ENCODE data around the gene PHTF1. TPM values are rescaled to one million over a fixed set of nuclear protein-coding genes. Genes with fewer than 3 reads are reported as not detected.

The PHTF1 gene
- total and polyA plus RNA-seq, 2 donors (not counting 1 experiment from before 2014, with no cell fraction given) = 3.6 to 18.5 TPM

GRCh38 chr1:113734357-113735055, 24.8 kb downstream of the PHTF1 start:
- no peaks in the 10 kb centered on the region for H3K4me1 Mint-ChIP-seq
- Histone ChIP-seq H3K4me3 (ENCODE audit: control extremely low read depth in 1 of 5, extremely low read depth in 1 of 5, insufficient read depth in 1 of 5, low read depth in 2 of 5, low read length in 4 of 5) (no peak overlapping the region), H3K79me2 (ENCODE audit: control insufficient read depth, insufficient read depth, low read length) (no peaks in the 10 kb centered on the region), H4K20me1 (ENCODE audit: control insufficient read depth, insufficient read depth, low read length, poor library complexity, severe bottlenecking) (no peaks in the 10 kb centered on the region), H3K9ac (ENCODE audit: low read length) (no peak overlapping the region), H3K4me2 (replicated peaks; ENCODE audit: low read depth, low read length, poor library complexity, severe bottlenecking) (no peak overlapping the region), H3K27ac (ENCODE audit: low read length in 2 of 2) (no peak overlapping the region), H3K36me3 (replicated peaks in 1 of 2; ENCODE audit: control extremely low read depth in 1 of 2, control insufficient read depth in 1 of 2, extremely low read depth in 1 of 2, insufficient read depth in 2 of 2, low read length in 1 of 2) (peaks cover 4 to 13% of the 10 kb centered on the region in 2 experiments), H2AFZ (ENCODE audit: insufficient read depth, low read depth, low read length, poor library complexity, severe bottlenecking) (no peak overlapping the region), H3K4me1 (ENCODE audit: control insufficient read depth in 2 of 2, insufficient read depth in 2 of 2, low read length in 2 of 2) (no peaks in the 10 kb centered on the region), H3K9me3 (ENCODE audit: control extremely low read depth in 1 of 3, control insufficient read depth in 2 of 3, insufficient read depth in 1 of 3, low read length in 2 of 3) (no peaks in the 10 kb centered on the region), H3K27me3 (replicated peaks in 1 of 4; ENCODE audit: control extremely low read depth in 1 of 4, control insufficient read depth in 3 of 4, insufficient read depth in 4 of 4, low read length in 3 of 4) (no peaks in the 10 kb centered on the region)
- DNase-seq (no peak), ATAC-seq (ENCODE audit: low read depth) (no peak)
- no peak overlapping the region for H3K27ac Mint-ChIP-seq
- POLR2A ChIA-PET = no interaction called here
- WGBS (ENCODE audit: insufficient coverage) = 88% methylated on average over 1 of the region's 2 CpGs
- no peaks in the 10 kb centered on the region for H3K9me3 Mint-ChIP-seq (ENCODE audit: insufficient read depth)
- TF ChIP-seq CTCF (IDR thresholded peaks at IDR 0.05) (no peak), EZH2 (IDR thresholded peaks at IDR 0.05; ENCODE audit: borderline replicate concordance, insufficient read depth, low read depth, low read length, poor library complexity, severe bottlenecking) (no peak)
- intact Hi-C loops (cut with micrococcal nuclease) = no loop called here
- H3K27me3 Mint-ChIP-seq = no peaks in the 10 kb centered on the region
- CTCF ChIA-PET = no interaction called here
- H3K4me3 Mint-ChIP-seq = no peak overlapping the region

- ChIA-PET CTCF (interaction anchor here (0.6 to 1.3 kb wide), 2 partner anchors 246 to 593 kb away, joined by 3 to 4 read pairs; no protein-coding TSS in a partner anchor), POLR2A (no interaction called here)
- H2AFZ ChIP-seq (ENCODE audit: insufficient read depth, low read depth, low read length, poor library complexity, severe bottlenecking) = no peak overlapping the region
- H3K27me3 ChIP-seq (replicated peaks in 1 of 4; ENCODE audit: control extremely low read depth in 1 of 4, control insufficient read depth in 3 of 4, insufficient read depth in 4 of 4, low read length in 3 of 4) = no peaks in the 10 kb centered on the region
- no peaks in the 10 kb centered on the region for H4K20me1 ChIP-seq (ENCODE audit: control insufficient read depth, insufficient read depth, low read length, poor library complexity, severe bottlenecking)
- intact Hi-C loops (cut with micrococcal nuclease) = no loop called here
- 100% methylated on average over 2 of the region's 5 CpGs for WGBS (ENCODE audit: insufficient coverage)
- no peak overlapping the region for H3K9ac ChIP-seq (ENCODE audit: low read length)
- H3K4me1 ChIP-seq (ENCODE audit: control insufficient read depth in 2 of 2, insufficient read depth in 2 of 2, low read length in 2 of 2) = no peaks in the 10 kb centered on the region
- peaks cover 4 to 10% of the 10 kb centered on the region in 2 experiments for H3K36me3 ChIP-seq (replicated peaks in 1 of 2; ENCODE audit: control extremely low read depth in 1 of 2, control insufficient read depth in 1 of 2, extremely low read depth in 1 of 2, insufficient read depth in 2 of 2, low read length in 1 of 2)
- no peaks in the 10 kb centered on the region for H3K9me3 ChIP-seq (ENCODE audit: control extremely low read depth in 1 of 3, control insufficient read depth in 2 of 3, insufficient read depth in 1 of 3, low read length in 2 of 3)
- H3K4me1 Mint-ChIP-seq = no peaks in the 10 kb centered on the region
- no peak overlapping the region for H3K4me2 ChIP-seq (replicated peaks; ENCODE audit: low read depth, low read length, poor library complexity, severe bottlenecking)
- H3K4me3 ChIP-seq (ENCODE audit: control extremely low read depth in 1 of 5, extremely low read depth in 1 of 5, insufficient read depth in 1 of 5, low read depth in 2 of 5, low read length in 4 of 5) = no peak overlapping the region
- no peaks in the 10 kb centered on the region for H3K9me3 Mint-ChIP-seq (ENCODE audit: insufficient read depth)
- no peaks in the 10 kb centered on the region for H3K27me3 Mint-ChIP-seq
- no peak overlapping the region for H3K4me3 Mint-ChIP-seq
- no peak for TF ChIP-seq EZH2 (IDR thresholded peaks at IDR 0.05; ENCODE audit: borderline replicate concordance, insufficient read depth, low read depth, low read length, poor library complexity, severe bottlenecking)
- no peak for TF ChIP-seq CTCF (IDR thresholded peaks at IDR 0.05)
- DNase-seq (no peak), ATAC-seq (ENCODE audit: low read depth) (no peak)
- no peaks in the 10 kb centered on the region for H3K79me2 ChIP-seq (ENCODE audit: control insufficient read depth, insufficient read depth, low read length)
- H3K27ac Mint-ChIP-seq = no peak overlapping the region
- no peak overlapping the region for H3K27ac ChIP-seq (ENCODE audit: low read length in 2 of 2)
Measured at GRCh38 chr1:113732802-113733201, 26.5 kb downstream of the PHTF1 start.
